Tibial nerve (tissue), 3 donors: ENCODE data around the gene NFASC.

Experiments used
- POLR2A ChIP-seq, 2 donors: fragments of 450-650 bp; IDR thresholded peaks; one replicate each; pipeline ENCODE4 v1.6.1; 2017; ENCODE audit warnings: antibody characterized with exemption in 2 of 2, mild to moderate bottlenecking in 2 of 2, moderate library complexity in 2 of 2
- TF ChIP-seq, protein P1 (sequence below), 5 experiments: fragments of 200-600 bp in 3 of 5; fragments of 450-650 bp in 2 of 5; sonication (generic) in 3 of 5; IDR thresholded peaks; one replicate each; pipeline ENCODE4 v1.5.1; 2016 to 2019; ENCODE audit warnings: antibody characterized with exemption in 5 of 5, mild to moderate bottlenecking in 3 of 5, moderate library complexity in 2 of 5

DNA sequence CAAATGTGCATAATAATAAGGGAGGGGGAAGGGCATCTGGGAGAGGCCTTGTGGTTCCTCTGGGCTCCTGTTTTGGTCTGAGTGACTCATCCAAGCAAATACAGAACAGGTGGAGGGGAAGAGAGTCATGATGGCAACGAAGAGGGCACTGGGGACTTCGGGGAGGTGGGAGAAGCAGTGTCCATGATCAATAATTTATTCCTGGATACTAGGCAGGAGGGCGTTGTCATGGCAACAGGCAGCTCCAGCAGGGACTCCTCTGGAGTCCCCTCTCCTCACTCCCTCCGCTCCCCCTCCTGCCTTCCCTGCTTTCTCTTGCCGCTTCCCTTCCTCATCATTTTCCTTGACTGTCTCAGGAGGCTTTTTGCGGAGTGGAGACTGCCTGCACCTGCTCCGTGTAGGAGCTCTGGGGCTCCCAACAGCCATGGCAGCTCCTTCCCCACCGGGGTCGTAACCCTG is 12.3 kb upstream of the NFASC start:
- TF ChIP-seq, protein P1, sequence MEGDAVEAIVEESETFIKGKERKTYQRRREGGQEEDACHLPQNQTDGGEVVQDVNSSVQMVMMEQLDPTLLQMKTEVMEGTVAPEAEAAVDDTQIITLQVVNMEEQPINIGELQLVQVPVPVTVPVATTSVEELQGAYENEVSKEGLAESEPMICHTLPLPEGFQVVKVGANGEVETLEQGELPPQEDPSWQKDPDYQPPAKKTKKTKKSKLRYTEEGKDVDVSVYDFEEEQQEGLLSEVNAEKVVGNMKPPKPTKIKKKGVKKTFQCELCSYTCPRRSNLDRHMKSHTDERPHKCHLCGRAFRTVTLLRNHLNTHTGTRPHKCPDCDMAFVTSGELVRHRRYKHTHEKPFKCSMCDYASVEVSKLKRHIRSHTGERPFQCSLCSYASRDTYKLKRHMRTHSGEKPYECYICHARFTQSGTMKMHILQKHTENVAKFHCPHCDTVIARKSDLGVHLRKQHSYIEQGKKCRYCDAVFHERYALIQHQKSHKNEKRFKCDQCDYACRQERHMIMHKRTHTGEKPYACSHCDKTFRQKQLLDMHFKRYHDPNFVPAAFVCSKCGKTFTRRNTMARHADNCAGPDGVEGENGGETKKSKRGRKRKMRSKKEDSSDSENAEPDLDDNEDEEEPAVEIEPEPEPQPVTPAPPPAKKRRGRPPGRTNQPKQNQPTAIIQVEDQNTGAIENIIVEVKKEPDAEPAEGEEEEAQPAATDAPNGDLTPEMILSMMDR (IDR thresholded peaks at IDR 0.05) = no peak
- TF ChIP-seq POLR2A (IDR thresholded peaks at IDR 0.05) = no peak
